GM21825 (cell line): ENCODE results near the gene CHTOP.
A peak's percentile ranks its signal among the peaks of the same experiment; 100 is the strongest.
"Not testable (repeated sequence)": the region's sequence is repeated elsewhere in the genome, so short reads cannot be mapped to it uniquely, and the experiment has no call there.

ENCODE experiments used
- ATAC-seq: cut with Tn5 transposase; IDR thresholded peaks from one replicate; pipeline ENCODE4 v1.9.1; 2021; ENCODE audit warnings: mild to moderate bottlenecking, moderate library complexity; ENCODE audit not compliant: unreplicated experiment

Gene CHTOP

GRCh38 chr1:153659175-153659534, 25.3 kb downstream of the CHTOP start:
- ATAC-seq: no peak

- no peak for ATAC-seq
Measured at GRCh38 chr1:153659656-153660055, 25.8 kb downstream of the CHTOP start.

GRCh38 chr1:153661111-153661708, 27.3 kb downstream of the CHTOP start:
- ATAC-seq: no peak

GRCh38 chr1:153662269-153662668, 28.4 kb downstream of the CHTOP start:
- ATAC-seq: no peak

GRCh38 chr1:153663211-153663610, 29.3 kb downstream of the CHTOP start:
- no peak for ATAC-seq

GRCh38 chr1:153667439-153667838, 33.6 kb downstream of the CHTOP start:
- ATAC-seq: no peak

GRCh38 chr1:153668672-153669071, 34.8 kb downstream of the CHTOP start:
- not testable (repeated sequence) for ATAC-seq

GRCh38 chr1:153669606-153670005, 35.7 kb downstream of the CHTOP start:
- ATAC-seq: no peak

- ATAC-seq: no peak
Measured at GRCh38 chr1:153670257-153670858, 36.5 kb downstream of the CHTOP start.

- ATAC-seq: peak; percentile 89
Measured at GRCh38 chr1:153670859-153671627, 37.2 kb downstream of the CHTOP start, which contains the start of gene ILF2. ILF2 (minus strand) TSS chr1:153670993; CDS start chr1:153670922, 71 bp downstream.

- peak; percentile 12 for ATAC-seq
Measured at GRCh38 chr1:153671628-153672353, 37.9 kb downstream of the CHTOP start.

- no peak for ATAC-seq
Measured at GRCh38 chr1:153673511-153673910, 39.6 kb downstream of the CHTOP start.

- no peak for ATAC-seq
Measured at GRCh38 chr1:153677718-153678518, 44.1 kb downstream of the CHTOP start.

- no peak for ATAC-seq
Measured at GRCh38 chr1:153678519-153679336, 44.9 kb downstream of the CHTOP start, which contains the start of gene NPR1. NPR1 (plus strand) TSS chr1:153678688; CDS start chr1:153679109, 421 bp downstream.

- no peak for ATAC-seq
Measured at GRCh38 chr1:153679337-153680119, 45.7 kb downstream of the CHTOP start.

GRCh38 chr1:153680120-153680403, 46.2 kb downstream of the CHTOP start:
- ATAC-seq: no peak

GRCh38 chr1:153682730-153683129, 48.9 kb downstream of the CHTOP start:
- ATAC-seq: no peak

- ATAC-seq: no peak
Measured at GRCh38 chr1:153683854-153684253, 50.0 kb downstream of the CHTOP start.

- no peak for ATAC-seq
Measured at GRCh38 chr1:153684892-153685291, 51.0 kb downstream of the CHTOP start.
